ENCODE measurements around the gene CSNK2A3. TPM values are rescaled to one million over a fixed set of nuclear protein-coding genes. Genes with fewer than 3 reads are reported as not detected.

The CSNK2A3 gene
- total RNA-seq, 1 experiment from 2014 or later = 2.0 TPM

- TF ChIP-seq ZNF274 (IDR thresholded peaks at IDR 0.05; ENCODE audit: low read depth, low read length) (no peak), ATF3 (IDR thresholded peaks at IDR 0.05) (no peak), POLR2AphosphoS5 (IDR thresholded peaks at IDR 0.05; ENCODE audit: low read depth, low read length) (no peak), JUND (IDR thresholded peaks at IDR 0.05) (no peak), ELF1 (IDR thresholded peaks at IDR 0.05; ENCODE audit: borderline replicate concordance, low read depth) (no peak), ZFX (IDR thresholded peaks at IDR 0.05) (no peak), RAD21 (IDR thresholded peaks at IDR 0.05; ENCODE audit: low read depth) (no peak), SRF (IDR thresholded peaks at IDR 0.05; ENCODE audit: low read depth) (no peak), MAX (IDR thresholded peaks at IDR 0.05) (no peak), CBX3 (IDR thresholded peaks at IDR 0.05; ENCODE audit: low read depth) (no peak)
- TF ChIP-seq, protein P1, sequence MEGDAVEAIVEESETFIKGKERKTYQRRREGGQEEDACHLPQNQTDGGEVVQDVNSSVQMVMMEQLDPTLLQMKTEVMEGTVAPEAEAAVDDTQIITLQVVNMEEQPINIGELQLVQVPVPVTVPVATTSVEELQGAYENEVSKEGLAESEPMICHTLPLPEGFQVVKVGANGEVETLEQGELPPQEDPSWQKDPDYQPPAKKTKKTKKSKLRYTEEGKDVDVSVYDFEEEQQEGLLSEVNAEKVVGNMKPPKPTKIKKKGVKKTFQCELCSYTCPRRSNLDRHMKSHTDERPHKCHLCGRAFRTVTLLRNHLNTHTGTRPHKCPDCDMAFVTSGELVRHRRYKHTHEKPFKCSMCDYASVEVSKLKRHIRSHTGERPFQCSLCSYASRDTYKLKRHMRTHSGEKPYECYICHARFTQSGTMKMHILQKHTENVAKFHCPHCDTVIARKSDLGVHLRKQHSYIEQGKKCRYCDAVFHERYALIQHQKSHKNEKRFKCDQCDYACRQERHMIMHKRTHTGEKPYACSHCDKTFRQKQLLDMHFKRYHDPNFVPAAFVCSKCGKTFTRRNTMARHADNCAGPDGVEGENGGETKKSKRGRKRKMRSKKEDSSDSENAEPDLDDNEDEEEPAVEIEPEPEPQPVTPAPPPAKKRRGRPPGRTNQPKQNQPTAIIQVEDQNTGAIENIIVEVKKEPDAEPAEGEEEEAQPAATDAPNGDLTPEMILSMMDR (IDR thresholded peaks at IDR 0.05 in 2 of 3, conservative IDR thresholded peaks at IDR 0.05 in 1 of 3; ENCODE audit: borderline replicate concordance in 1 of 3, insufficient read depth in 1 of 3, low read depth in 2 of 3, low read length in 2 of 3) = no peak
- DNase-seq (ENCODE audit: low read depth, low spot score) (no peak), ATAC-seq (no peak)
- H3K9me2 ChIP-seq (ENCODE audit: insufficient read depth) = no peaks in the 10 kb centered on the region
- H3K36me3 ChIP-seq (ENCODE audit: control insufficient read depth in 1 of 2, insufficient read depth in 2 of 2, low read length in 2 of 2) = peaks cover 0 to 3% of the 10 kb centered on the region in 2 experiments; a peak in 1 of 4 replicates
- H3K4me1 ChIP-seq (ENCODE audit: control insufficient read depth in 1 of 2, insufficient read depth in 2 of 2, low read length in 2 of 2) = no peaks in the 10 kb centered on the region
- POLR2A ChIA-PET = no interaction called here
- no peaks in the 10 kb centered on the region for H4K20me1 ChIP-seq (ENCODE audit: insufficient read depth)
- H3K79me2 ChIP-seq (ENCODE audit: insufficient read depth, low read length) = no peaks in the 10 kb centered on the region
- H3K27ac ChIP-seq (ENCODE audit: low read depth, low read length) = no peak overlapping the region
- H3K4me3 ChIP-seq (replicated peaks in 1 of 2; ENCODE audit: low read depth in 1 of 2, low read length in 2 of 2) = no peak overlapping the region
- intact Hi-C loops (cut with micrococcal nuclease) = no loop called here
- no peak overlapping the region for H2AFZ ChIP-seq (ENCODE audit: low read depth, low read length, poor library complexity, severe bottlenecking)
- H3K9ac ChIP-seq (ENCODE audit: low read length) = no peak overlapping the region
- H3K9me3 ChIP-seq (ENCODE audit: control insufficient read depth in 1 of 2, insufficient read depth in 1 of 2, low read depth in 1 of 2, low read length in 2 of 2) = no peaks in the 10 kb centered on the region
- CTCF ChIA-PET = no interaction called here
- H3K4me2 ChIP-seq (ENCODE audit: low read length) = no peak overlapping the region
- RAD21 ChIA-PET (ENCODE audit: low non-redundant PET in 1 of 2, low total read pairs in 2 of 2, uncharacterized antibody in 2 of 2, unreplicated experiment in 2 of 2) = no interaction called here
- H3K27me3 ChIP-seq (ENCODE audit: insufficient read depth, low read length) = no peaks in the 10 kb centered on the region
- no TSS peak for BruUV-seq (replicated peaks)
Measured at GRCh38 chr11:11359611-11360010, 6.6 kb upstream of the CSNK2A3 start.
